ENCODE data around the gene TMEM150A.
"Not testable (repeated sequence)": the region's sequence is repeated elsewhere in the genome, so short reads cannot be mapped to it uniquely, and the experiment has no call there.

The TMEM150A gene, protein sequence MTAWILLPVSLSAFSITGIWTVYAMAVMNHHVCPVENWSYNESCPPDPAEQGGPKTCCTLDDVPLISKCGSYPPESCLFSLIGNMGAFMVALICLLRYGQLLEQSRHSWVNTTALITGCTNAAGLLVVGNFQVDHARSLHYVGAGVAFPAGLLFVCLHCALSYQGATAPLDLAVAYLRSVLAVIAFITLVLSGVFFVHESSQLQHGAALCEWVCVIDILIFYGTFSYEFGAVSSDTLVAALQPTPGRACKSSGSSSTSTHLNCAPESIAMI

DNA sequence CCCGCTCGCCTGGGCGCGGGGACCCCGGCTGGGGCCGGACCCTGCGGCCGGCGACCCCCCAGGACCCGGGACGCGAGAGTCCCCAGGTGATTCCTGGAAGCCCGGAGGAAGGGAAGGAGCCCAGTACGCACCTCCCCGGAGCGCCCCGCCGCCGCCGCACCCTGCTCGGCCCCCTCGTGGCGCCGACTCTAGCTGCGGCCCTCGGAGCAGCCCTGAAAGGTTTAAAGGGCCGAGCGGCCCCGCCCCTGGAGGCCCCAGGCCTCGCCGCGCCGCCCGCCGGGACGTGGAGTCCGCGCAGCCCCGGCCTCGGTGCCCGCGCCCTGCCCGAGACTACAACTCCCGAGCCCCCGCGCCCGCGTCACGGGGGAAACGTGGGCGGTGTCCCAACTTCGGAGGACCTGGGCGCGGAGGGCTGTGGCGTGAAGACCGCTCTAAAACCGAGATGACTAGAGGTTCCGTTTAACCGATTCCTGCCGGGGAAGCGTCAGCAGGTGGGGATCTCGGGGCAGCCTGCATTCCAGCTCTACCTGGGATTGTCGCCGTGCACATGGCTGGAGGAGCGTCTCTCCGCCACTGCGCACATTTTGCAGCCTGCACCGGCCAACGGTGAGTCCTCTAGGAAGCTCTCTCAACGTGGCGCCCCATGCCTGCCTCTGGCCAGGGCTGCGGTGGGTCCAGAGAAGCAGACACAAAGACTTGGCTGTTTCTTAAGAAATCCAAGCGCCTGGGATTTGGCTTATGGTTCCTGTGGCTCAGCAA is at the start of gene TMEM150A:
Gene TMEM150A (minus strand): TSS at position 223 of the 759 bp plus-strand sequence. CDS start 750 bp downstream, outside the sequence.
- DNase-seq (ENCODE audit: low read depth in 2 of 2): peak; percentile 73 to 76

DNA sequence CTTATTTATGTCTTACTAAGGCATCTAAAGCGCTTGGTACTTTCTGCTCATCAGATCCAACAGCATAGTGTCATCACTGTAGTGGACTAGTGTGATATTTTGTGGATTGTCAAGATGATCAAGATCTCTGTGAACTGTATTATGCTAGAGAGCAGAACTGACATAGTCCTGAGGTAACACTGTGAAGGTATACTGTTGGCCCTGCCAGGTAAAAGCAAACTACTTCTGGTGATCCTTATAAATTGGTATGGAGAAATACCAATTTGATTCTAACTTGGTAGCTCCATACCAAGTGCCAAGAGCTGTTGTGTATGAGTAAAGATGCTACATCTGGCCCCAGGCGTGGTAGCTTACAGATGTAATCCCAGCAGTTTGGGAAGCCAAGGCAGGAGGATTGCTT is 49.6 kb upstream of the TMEM150A start:
- no peak for DNase-seq (ENCODE audit: low read depth in 2 of 2)

DNA sequence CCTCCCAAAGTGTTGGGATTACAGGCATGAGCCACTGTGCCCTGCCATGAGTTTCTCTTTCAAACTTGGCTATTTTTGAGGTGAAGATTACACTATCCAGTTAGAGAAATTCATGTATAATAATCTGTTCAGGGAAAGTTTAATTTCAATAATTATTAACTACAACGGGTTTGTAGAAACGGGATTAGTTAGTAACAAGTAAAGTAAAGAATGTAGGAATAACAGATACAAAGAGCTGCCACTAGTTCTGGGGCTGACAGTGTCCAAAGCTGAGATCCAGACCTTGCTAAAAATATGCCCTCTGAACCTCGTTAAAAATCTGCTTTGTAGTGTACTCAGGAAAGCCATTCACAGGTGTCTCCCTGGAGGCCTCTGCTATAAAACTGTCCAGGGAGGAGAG is 48.6 kb upstream of the TMEM150A start:
- no peak for DNase-seq (ENCODE audit: low read depth in 2 of 2)

DNA sequence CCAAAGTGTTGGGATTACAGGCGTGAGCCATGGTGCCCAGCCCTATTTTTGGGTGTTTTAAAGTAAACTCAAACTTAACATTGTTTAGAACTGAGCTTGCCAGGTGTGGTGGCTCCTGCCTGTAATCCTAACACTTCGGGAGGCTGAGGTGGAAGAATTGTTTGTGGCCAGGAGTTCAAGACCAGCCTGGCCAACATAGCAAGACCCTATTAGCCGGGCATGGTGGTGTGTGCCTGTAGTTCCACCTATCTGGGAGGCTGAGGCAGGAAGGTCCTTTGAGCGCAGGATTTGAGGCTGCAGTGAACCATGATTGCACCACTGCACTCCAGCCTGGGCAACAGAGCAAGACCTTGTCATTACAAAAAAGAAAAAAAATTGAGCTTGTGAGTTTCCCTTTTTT is 48.0 kb upstream of the TMEM150A start:
- DNase-seq (ENCODE audit: low read depth in 2 of 2): no peak

DNA sequence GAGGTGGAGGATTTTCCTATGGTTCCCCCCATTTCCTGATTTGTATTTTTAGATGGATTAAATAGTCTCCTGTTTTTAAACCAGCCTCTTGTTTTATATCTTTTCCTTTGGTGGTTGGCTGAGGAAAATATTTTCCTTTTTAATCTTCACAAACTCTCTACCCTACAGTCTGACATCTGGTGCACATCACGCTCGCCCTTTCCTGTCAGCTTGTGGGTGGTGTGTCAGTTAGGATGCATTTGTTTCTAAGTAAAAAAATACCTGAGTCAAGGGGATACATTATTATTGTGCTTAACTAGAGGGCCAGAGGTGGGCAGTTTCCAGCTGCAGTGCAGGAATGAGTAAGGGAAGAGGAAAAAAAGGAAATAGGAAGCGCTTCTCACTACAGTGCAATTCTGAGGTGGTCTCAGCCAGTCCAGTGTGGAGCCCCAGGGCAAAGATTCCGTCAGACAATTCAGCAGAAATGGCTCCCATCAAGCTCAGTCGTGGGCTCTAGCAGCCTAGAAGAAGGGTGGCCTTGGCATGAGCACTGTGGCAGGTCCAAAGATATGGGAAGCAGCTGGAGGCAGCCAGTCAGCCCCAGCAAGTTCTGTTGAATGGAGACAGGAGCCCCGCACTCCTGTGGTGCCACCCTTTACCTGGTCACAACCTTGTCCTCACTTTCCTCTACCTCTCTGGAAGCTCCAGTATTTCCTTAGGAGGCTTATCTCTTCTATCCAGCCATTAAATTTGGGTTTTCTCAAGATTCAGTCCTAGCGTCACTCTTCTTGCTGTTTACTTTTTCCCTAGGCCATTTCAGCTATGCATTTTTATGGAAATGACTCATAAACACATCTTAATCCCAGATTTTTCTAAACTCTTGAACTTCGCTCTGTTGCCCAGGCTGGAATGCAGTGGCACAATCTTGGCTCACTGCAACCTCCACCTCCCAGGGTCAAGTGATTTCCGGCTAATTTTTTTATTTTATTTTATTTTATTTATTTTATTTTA is 47.0 kb upstream of the TMEM150A start:
- DNase-seq (ENCODE audit: low read depth in 2 of 2): no peak

DNA sequence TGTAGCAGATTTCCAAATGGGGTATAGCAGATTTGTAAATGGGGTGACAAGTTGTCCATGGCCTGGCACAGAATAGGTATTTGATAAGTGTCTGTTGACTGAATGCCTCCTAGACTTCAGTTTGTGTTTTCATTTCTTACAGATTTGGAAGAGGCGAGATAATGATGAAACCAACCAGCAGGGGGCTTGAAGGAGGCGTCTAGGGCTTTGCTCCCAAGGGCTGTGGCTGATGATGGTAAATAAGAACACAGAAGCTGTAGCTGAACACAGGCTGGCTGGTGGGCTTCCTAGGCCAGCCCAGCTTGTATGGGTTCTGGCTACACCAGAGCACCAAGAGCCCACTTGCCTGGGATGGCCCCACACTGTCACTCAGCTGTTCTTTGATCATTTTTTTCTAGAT is 46.1 kb upstream of the TMEM150A start:
- DNase-seq (ENCODE audit: low read depth in 2 of 2): no peak

DNA sequence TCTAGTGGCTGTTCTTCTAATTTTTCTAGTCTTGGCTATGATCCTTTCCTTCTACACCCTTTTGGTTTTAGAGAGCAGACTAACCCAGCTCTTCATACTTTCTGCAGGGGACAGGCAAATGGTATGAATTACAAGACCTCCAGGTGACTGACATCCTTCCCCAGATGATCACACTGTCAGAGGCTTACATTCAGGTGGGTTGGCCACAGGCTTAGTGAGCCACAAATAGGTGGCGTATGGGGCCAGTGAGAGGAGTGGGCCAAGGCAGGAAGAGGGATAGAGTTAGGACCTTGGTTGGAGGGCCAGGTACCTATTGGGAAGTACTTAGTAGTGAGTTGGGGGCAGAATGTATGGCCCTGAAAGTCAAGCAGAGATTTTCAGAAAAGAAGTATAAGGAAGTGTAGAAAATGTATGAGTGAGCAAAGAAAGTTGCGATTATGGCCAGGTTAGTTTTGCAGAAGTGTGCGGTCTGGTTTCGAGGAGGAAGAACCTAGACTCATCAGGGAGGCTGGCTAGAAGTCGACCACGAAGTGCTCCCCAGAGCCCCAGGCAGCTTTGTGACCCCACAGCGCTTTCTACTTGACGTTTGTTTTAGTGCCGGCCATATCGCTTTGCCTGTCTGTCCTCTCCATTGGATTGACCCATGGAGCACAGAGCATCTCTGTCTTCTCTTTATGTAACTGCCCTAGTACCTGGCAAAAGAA is 45.5 kb upstream of the TMEM150A start:
- DNase-seq (ENCODE audit: low read depth in 2 of 2): no peak

DNA sequence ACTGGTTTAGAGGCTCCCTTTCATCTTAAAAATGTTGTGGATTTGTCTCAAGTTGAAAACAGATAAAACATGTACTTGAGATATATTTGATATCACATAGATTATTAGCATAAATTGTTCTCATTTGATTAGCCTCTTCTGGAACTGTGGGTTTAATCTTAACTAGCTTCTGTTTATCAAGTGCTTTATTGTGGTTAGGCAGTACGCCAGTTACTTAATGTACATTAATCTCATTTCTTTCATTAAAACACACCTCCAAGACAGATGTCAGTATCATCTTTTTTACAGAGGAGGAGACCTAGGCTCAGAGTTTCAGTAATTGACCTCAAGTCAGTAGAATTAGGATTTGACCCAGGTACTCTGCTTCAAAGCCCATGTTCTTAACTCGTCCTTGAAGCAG is 43.7 kb upstream of the TMEM150A start:
- no peak for DNase-seq (ENCODE audit: low read depth in 2 of 2)

DNA sequence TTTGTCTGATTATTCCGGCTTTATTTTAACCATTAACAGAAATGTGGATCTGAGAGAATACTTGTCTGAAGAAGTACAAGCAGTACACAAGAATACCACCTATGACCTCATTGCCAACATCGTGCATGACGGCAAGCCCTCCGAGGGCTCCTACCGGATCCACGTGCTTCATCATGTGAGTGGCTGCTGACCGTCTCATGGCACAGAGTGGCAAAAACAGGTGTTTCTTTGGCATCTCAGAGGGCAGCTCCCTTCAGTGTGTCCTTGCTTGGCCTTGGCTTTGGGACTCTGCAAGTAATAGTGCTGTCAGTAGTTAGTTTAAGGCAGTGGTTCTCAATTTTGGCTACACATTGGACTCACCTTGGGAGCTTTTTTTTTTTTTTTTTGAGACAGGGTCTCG is 42.4 kb upstream of the TMEM150A start:
- no peak for DNase-seq (ENCODE audit: low read depth in 2 of 2)

DNA sequence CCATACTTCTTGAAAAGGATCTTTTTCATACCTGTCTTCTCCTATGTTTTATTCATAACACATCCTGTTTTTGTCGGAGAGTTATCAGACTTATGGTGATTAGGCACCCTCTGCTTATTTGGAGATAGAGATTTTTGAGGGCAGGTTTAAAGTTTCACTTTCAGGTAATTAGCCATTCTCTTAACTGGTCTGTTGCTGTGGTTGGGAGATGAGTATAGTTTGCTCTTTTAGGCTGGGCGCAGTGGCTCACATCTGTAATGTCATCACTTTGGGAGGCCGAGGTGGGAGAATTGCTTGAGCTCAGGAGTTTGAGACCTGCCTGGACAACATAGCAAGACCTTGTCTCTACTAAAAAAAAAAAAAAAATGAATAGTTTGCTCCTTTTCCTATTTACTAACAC is 40.2 kb upstream of the TMEM150A start:
- DNase-seq (ENCODE audit: low read depth in 2 of 2): no peak

DNA sequence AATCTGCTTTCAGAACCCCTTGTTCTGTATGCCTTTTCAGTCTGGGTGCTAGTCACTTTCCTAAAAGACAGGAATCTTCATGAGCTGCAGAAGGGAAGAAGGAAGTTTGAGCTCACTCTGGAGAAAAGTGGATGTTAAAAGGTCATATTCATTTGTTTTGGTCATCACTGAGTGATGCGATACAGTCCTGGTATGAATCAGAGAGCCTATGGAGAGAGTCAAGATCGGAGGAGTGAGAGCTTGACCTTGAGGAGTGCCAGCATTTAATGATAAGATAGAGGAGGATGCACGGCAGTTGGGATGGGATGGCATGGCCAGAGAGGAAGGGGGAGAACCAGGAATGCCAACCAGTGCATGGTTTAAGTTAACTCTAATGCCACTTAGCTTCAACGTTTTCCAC is 33.1 kb upstream of the TMEM150A start:
- DNase-seq (ENCODE audit: low read depth in 2 of 2): no peak

DNA sequence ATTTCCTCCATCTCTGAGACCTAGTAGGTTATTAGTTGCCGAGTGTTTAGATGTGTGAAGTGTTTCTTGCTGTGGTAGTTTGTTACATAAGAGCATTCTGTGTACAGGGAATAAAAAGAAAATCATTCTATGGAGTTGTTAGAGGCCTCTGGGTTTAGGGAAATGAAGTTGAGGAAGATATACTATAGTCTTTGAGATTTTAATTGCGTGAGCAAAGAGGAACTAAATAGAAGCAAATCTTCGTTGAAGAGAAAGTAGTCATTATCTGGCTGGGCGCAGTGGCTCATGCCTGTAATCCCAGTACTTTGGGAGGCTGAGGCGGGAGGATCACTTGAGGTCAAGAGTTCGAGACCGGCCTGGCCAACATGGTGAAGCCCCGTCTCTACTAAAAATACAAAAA is 32.5 kb upstream of the TMEM150A start:
- no peak for DNase-seq (ENCODE audit: low read depth in 2 of 2)

DNA sequence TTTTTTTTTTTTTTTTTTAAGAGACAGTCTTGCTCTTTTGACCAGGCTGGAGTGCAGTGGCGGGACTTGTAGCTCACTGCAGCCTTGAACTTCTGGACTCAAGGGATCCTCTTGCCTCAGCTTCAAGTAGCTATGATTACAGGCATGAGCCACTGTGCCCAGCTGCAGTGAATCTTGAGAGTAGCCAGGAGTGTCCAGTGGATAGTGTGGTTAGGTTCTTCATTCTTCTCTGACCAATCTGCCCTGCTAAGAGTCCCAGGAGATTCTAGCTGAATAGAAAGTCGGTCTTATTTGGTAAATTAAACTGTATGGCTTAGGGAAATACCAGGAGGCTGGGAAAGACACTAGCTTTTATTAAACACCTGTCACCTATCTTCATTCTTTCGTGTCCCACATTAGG is 28.8 kb upstream of the TMEM150A start:
- DNase-seq (ENCODE audit: low read depth in 2 of 2): no peak

DNA sequence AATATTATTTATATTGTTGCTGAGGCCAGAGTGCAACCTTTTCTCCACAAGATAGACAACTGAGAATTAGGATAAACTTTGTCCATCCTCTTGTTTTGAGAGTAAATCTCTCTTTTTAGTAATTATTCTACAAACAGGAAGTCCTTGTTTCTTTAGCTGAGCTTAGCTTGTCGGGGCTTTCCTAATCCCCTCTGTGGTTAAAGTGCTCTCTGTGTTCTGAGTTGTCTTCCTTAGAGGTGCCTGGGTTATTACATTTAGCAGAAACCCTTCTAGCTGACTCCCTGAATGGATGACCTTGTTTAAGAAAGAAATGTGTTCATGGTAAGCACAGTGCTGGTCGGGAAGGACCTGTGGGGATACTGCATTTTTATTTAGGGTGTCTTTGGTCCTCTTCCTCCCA is 26.2 kb upstream of the TMEM150A start:
- no peak for DNase-seq (ENCODE audit: low read depth in 2 of 2)

DNA sequence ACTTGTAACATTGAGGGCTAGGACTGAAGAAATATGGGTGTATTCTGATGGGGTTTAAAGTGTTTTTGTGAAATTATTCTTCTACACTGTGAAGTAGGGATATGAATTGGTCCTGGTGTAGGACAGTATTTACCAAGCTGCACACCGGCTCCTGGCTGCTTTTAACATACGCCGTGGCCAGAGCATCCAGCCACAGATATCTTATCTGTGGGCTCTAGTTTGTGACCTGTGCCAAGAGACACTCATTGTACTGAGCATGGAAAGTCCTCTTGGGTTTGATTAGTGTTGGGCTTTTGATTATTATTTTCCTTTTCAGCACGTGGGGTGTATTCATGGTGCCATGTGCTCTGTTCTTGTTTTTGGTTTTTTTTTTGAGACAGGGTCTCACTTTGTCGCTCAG is 21.5 kb upstream of the TMEM150A start:
- DNase-seq (ENCODE audit: low read depth in 2 of 2): no peak

DNA sequence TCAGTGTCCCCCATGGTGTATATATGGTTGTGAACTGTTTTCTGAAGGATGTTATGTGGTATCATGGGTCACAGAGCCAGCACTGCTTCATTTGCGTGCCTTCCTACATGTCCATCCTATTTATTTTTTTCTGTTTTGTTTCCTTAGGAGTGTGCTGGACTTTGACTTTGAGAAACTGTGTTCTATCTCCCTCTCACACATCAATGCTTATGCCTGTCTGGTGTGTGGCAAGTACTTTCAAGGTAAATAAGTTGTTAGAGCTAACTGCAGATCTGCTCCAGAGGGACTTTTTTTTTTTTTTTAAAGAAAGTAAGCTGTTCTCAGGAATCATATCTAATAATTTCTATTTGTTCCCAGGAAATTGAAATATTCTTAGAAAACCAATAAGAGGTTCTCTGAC is 18.8 kb upstream of the TMEM150A start:
- no peak for DNase-seq (ENCODE audit: low read depth in 2 of 2)

DNA sequence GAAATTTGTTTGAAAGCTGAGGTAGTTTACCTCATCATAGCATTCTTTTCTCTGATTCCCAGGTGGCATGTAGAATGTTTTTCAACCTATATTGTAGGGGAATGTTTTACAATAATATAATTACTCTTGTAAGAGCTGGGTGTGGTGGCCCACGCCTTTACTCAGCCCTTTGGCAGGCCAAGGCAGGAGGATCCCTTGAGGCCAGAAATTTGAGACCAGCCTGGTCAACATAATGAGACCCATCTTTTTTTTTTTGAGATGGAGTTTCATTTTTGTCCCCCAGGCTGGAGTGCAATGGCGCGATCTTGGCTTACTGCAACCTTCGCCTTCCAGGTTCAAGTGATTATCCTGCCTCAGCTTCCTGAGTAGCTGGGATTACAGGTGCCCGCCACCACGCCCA is 17.1 kb upstream of the TMEM150A start:
- DNase-seq (ENCODE audit: low read depth in 2 of 2): no peak

DNA sequence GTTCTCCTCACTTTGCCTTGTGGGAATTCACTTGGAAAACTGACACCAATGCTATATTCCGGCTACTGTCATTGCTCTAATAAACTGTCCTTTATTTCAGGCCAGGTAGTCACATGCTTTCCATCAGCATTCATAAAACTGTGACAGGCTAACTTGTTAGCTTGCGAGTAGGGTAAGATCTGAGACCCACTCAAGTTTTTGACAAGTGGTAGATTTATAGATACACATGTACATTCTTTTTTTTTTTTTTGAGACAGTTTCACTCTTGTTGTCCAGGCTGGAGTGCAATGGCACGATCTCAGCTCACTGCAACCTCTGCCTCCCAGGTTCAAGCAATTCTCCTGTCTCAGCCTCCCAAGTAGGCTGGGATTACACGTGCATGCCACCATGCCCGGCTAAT is 15.2 kb upstream of the TMEM150A start:
- not testable (repeated sequence) for DNase-seq (ENCODE audit: low read depth in 2 of 2)

DNA sequence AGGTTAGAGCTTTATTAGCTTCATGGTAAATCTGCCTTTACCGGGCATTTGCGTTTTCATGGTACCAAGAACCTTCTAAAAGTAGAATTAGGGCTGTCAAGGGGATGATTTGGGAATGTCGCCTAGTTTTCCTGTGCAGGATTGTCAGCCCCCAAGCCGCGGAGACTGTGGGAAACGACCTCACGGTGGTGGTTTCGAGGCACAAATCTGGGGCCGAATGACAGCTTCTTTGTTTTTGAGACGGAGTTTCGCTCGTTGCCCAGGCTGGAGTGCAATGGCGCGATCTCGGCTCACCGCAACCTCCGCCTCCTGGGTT is 12.9 kb upstream of the TMEM150A start:
- DNase-seq (ENCODE audit: low read depth in 2 of 2): no peak

DNA sequence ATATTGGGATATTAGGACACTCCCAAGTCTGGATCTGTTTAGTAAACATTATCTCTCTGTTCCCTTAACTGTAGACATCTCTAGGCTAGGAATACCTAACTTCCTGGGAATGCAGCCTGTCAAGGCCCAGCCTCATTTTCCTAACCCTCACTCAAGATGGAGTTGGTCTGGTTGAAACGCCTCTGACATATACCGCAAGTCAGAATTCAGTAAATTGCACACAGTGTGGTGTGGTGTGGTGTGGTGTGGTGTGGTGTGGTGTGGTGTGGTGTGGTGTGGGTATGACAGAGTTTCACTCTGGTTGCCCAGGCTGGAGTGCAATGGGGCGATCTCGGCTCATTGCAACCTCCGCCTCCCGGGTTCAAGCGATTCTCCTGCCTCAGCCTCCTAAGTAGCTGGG is 12.3 kb upstream of the TMEM150A start:
- not testable (repeated sequence) for DNase-seq (ENCODE audit: low read depth in 2 of 2)

DNA sequence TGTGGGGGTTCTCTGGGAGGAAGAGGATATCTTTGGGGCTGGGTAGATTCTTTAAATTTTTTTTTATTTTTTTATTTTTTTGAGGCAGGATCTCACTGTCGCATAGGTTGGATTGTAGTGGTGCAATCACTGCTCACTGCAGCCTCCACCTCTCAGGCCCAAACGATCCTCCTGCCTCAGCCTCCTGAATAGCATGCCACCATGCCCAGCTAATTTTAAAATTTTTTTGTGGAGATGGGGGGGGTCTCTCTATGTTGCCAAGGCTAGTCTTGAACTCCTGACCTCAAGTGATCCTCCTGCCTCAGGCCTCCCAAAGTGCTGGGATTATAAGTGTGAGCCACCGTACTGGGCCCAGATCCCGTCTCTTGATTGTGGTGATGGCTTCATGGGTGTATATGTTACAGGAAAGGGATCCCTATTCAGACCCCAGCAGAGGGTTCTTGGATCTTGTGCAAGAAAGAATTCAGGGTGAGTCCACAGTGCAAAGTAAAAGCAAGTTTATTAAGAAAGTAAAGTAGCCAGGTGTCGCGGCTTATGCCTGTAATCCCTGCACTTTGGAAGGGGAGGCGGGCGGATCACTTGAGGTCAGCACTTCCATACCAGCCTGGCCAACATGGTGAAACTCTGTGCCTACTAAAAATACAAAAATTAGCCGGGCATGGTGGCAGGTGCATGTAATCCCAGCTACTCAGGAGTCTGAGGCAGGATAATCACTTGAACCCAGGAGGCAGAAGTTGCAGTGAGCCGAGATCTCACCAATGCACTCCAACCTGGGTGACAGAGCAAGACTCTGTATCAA is 11.4 kb upstream of the TMEM150A start:
- DNase-seq (ENCODE audit: low read depth in 2 of 2): no peak
